Parathyroid adenoma (tissue), 2 donors: Measurements from ENCODE around the gene PLEKHS1.
A peak's percentile ranks its signal among the peaks of the same experiment; 100 is the strongest.

Experiments
- H2AFZ ChIP-seq: fragments of 300-600 bp; sonication (generic); one replicate; pipeline ENCODE4 v1.7.0; 2017; ENCODE audit warnings: antibody characterized with exemption, mild to moderate bottlenecking
- H3K27ac ChIP-seq: fragments of 300-600 bp; sonication (generic); one replicate; pipeline ENCODE4 v1.7.0; 2017
- H3K27me3 ChIP-seq: fragments of 300-600 bp; sonication (generic); one replicate; pipeline ENCODE4 v1.7.0; 2017; ENCODE audit warnings: low read length; ENCODE audit not compliant: control insufficient read depth, insufficient read depth
- H3K36me3 ChIP-seq: fragments of 300-600 bp; sonication (generic); one replicate; pipeline ENCODE4 v1.7.0; 2017; ENCODE audit warnings: low read length; ENCODE audit not compliant: control insufficient read depth, insufficient read depth
- H3K4me1 ChIP-seq: fragments of 300-600 bp; sonication (generic); one replicate; pipeline ENCODE4 v1.7.0; 2017; ENCODE audit warnings: control low read depth
- H3K4me2 ChIP-seq: fragments of 300-600 bp; sonication (generic); one replicate; pipeline ENCODE4 v1.7.0; 2017; ENCODE audit warnings: low read length
- H3K4me3 ChIP-seq: fragments of 300-600 bp; sonication (generic); one replicate; pipeline ENCODE4 v1.7.0; 2017; ENCODE audit warnings: low read depth, low read length
- H3K79me2 ChIP-seq: fragments of 300-600 bp; sonication (generic); one replicate; pipeline ENCODE4 v1.7.0; 2017; ENCODE audit warnings: control low read depth
- H3K9ac ChIP-seq: fragments of 300-600 bp; sonication (generic); one replicate; pipeline ENCODE4 v1.7.0; 2017; ENCODE audit warnings: mild to moderate bottlenecking
- H3K9me3 ChIP-seq: fragments of 300-600 bp; sonication (generic); one replicate; pipeline ENCODE4 v1.7.0; 2017; ENCODE audit warnings: low read length; ENCODE audit not compliant: control insufficient read depth
- CTCF ChIP-seq: fragments of 300-600 bp; sonication (generic); IDR thresholded peaks from one replicate; pipeline ENCODE4 v1.7.0; 2017; ENCODE audit warnings: antibody characterized with exemption, mild to moderate bottlenecking
- donor health status: primary hyperparathyroidism.

PLEKHS1 gene

DNA sequence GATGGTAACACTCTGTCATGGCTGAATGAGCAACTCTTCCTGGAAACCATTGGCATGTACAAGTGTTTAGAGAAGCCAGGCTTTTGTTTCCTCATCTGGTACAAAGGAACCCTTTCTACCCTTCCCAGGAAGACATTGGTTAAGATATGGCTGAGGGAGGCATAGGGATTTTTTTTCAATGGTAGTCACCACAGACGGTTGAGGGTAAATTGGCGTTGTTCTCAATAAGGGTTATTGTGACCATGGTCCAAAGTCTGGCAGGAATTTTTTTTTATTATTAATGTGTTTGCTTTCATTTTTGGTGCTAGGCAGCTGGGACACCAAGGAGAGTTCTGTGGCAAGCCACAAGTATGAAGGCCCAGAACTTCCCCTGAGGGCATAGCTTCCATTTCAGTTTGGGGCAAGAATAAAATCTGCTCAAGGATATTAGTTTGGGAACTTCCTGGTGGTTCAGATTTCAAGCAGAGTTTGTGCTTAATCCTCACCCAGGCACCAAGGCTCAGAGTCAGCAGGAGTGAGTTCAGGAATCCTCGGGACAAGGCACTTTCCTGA lies at the start of gene PLEKHS1:
TSS of gene PLEKHS1 (plus strand) at position 502 of the 552 bp plus-strand sequence. CDS start 3,596 bp downstream, outside the sequence.
- Histone ChIP-seq H3K4me1 (no peaks in the 10 kb centered on the region), H3K4me3 (no peak within 1 kb of the TSS), H3K36me3 (peaks cover 3% of the 10 kb centered on the region), H3K9me3 (no peaks in the 10 kb centered on the region), H3K27me3 (no peaks in the 10 kb centered on the region), H3K79me2 (no peaks in the 10 kb centered on the region), H3K9ac (no peak within 1 kb of the TSS), H3K27ac (no peak within 1 kb of the TSS), H3K4me2 (no peak within 1 kb of the TSS), H2AFZ (no peak within 1 kb of the TSS)
- TF ChIP-seq CTCF, result no peak

DNA sequence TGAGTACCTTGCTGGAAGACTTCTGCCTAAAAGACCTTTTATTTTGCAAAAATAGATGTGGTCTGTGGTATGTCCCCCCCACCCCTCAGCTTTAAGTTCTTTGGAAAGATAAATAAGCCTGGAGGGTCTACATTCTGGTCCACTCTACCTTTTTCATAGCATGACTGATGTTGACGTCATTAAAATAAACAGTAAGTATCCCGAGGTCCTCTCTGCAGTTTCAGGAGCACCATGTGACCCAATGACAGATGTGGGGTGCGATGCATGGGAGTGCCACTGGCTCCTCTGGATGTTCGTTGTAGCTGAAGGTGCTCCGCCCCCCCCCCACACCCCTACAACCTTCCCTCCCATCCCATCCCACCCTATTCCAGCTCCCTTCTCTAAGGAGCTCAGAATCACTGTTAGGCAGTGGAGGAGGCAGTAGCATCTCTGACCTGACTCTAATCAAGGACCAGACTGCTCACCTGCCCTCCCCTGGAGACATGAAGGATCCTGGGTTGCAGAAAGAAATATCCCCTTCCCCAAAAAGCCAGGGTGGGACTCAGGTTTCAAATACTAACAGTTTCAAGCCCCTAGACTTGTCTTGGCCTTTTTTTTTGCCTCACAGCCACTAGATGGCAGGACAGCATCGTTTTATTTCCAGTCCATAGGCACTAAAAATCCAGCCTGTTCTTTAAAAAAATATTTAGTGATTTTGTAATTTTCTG lies 46.7 kb upstream of the PLEKHS1 start:
- Histone ChIP-seq H2AFZ (no peak overlapping the region), H3K9me3 (no peaks in the 10 kb centered on the region), H3K9ac (no peak overlapping the region), H3K4me2 (no peak overlapping the region), H3K4me3 (no peak overlapping the region), H3K27me3 (no peaks in the 10 kb centered on the region), H3K36me3 (no peaks in the 10 kb centered on the region), H3K27ac (no peak overlapping the region), H3K4me1 (peaks cover 19% of the 10 kb centered on the region), H3K79me2 (no peaks in the 10 kb centered on the region)
- peak; percentile 64 for TF ChIP-seq CTCF

GRCh38 chr10:113705344-113705652 lies 46.2 kb upstream of the PLEKHS1 start:
- Histone ChIP-seq H3K27me3 (no peaks in the 10 kb centered on the region), H3K4me1 (peaks cover 19% of the 10 kb centered on the region), H3K79me2 (no peaks in the 10 kb centered on the region), H3K4me3 (no peak overlapping the region), H3K4me2 (no peak overlapping the region), H2AFZ (peak overlapping the region; percentile 70), H3K36me3 (no peaks in the 10 kb centered on the region), H3K27ac (peak overlapping the region; percentile 59), H3K9ac (no peak overlapping the region), H3K9me3 (no peaks in the 10 kb centered on the region)
- no peak for TF ChIP-seq CTCF

DNA sequence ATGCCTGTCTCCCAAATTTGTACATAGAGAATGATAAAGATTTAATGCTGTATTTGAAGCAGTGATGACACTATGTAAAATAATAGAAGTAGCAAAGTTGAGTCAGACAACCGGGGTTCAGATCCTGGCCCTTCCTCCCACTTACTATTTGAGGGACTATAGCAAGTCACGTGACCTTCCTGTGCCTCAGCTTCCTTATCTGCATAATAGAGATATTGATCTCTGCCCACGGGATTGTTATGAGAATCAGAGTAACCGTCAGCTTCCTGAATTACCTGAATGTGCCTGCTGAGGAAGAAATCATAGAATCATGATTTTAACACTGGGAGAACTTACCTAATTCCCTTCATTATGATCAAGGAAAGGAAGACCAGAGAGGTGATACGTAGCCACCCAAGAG lies 44.9 kb upstream of the PLEKHS1 start:
- no peak for TF ChIP-seq CTCF
- no peak overlapping the region for H3K27ac ChIP-seq
- H3K9ac ChIP-seq, result no peak overlapping the region
- H2AFZ ChIP-seq, result peak overlapping the region; percentile 70
- H3K27me3 ChIP-seq, result no peaks in the 10 kb centered on the region
- H3K4me2 ChIP-seq, result no peak overlapping the region
- no peaks in the 10 kb centered on the region for H3K79me2 ChIP-seq
- H3K36me3 ChIP-seq, result no peaks in the 10 kb centered on the region
- H3K4me3 ChIP-seq, result no peak overlapping the region
- peaks cover 19% of the 10 kb centered on the region for H3K4me1 ChIP-seq
- H3K9me3 ChIP-seq, result no peaks in the 10 kb centered on the region

DNA sequence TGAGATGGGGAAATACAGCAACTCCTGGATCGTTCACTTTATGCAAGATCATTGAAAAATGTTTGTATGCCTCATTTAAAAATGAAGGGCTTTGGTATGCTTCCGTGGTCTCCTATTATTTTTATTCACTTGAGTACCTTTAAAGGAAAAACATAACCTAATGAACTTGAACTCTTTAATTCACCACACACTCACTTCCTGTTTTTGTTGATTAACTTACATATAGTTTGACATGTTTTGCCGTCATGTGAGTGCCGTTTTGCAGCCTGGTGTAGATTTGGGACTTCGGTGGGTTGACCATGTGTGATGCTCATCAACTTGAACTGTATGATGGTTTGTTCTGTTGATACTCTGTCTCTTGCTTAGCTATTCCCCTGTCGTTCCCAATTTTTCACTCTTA lies 42.8 kb upstream of the PLEKHS1 start:
- no peak overlapping the region for H3K4me3 ChIP-seq
- no peak overlapping the region for H3K9ac ChIP-seq
- no peak overlapping the region for H3K4me2 ChIP-seq
- H3K4me1 ChIP-seq, result peaks cover 19% of the 10 kb centered on the region
- no peaks in the 10 kb centered on the region for H3K36me3 ChIP-seq
- no peak overlapping the region for H3K27ac ChIP-seq
- no peak for TF ChIP-seq CTCF
- H2AFZ ChIP-seq, result no peak overlapping the region
- no peaks in the 10 kb centered on the region for H3K27me3 ChIP-seq
- H3K9me3 ChIP-seq, result no peaks in the 10 kb centered on the region
- H3K79me2 ChIP-seq, result no peaks in the 10 kb centered on the region
